GM12878 (cell line): ENCODE data around the gene PLXNA2. TPM values are rescaled to one million over a fixed set of nuclear protein-coding genes. Genes with fewer than 3 reads are reported as not detected.

Source experiments
- ATAC-seq: fragments of 200-7000 bp; cut with Tn5 transposase; 3 replicates; pipeline ENCODE4 v1.9.1; 2020; ENCODE audit warnings: mild to moderate bottlenecking, moderate library complexity
- BruUV-seq: library from RNA; stranded (reverse); fragments of 400-500 nt; replicated peaks from 2 replicates; lab custom pipeline; 2021; lab: Mats Ljungman, UMichigan
- CTCF ChIA-PET: fragments of 300-600 bp; sonication (Branson Sonifier 250); formaldehyde crosslinking; extraction: SDS; loops from one replicate; lab custom pipeline; 2021; ENCODE audit warnings: inconsistent platforms; lab: Yijun Ruan, JAX
- POLR2A ChIA-PET: fragments of 350-600 bp; formaldehyde crosslinking; extraction: SDS; loops from one replicate; lab custom pipeline; 2021; ENCODE audit warnings: inconsistent platforms; lab: Charles Lee
- RAD21 ChIA-PET: fragments of 300-600 bp; sonication (Branson Sonifier 250); formaldehyde crosslinking; loops from one replicate; lab custom pipeline; 2023; ENCODE audit warnings: antibody characterized with exemption; ENCODE audit not compliant: unreplicated experiment; lab: Charles Lee
- SMC1A ChIA-PET: fragments of 300-600 bp; sonication (Branson Sonifier 250); formaldehyde crosslinking; loops from one replicate; lab custom pipeline; 2023; ENCODE audit not compliant: unreplicated experiment, uncharacterized antibody; lab: Charles Lee
- DNase-seq: peaks from one replicate; pipeline ENCODE4 v3.0.0-alpha.2; 2011; ENCODE audit warnings: low read depth, low spot score
- FAIRE-seq: peaks from 3 replicates; lab custom pipeline; 2011; peaks lifted over from hg19 to GRCh38; lab: Jason Lieb, UNC
- H2AFZ ChIP-seq: 2 replicates; pipeline ENCODE4 v1.6.0; 2011; ENCODE audit warnings: low read depth, low read length, control low read depth; ENCODE audit not compliant: control insufficient read depth
- H3K27ac ChIP-seq: 2 replicates; pipeline ENCODE4 v1.5.1; 2011; ENCODE audit warnings: control low read depth; ENCODE audit not compliant: control insufficient read depth, insufficient read depth
- H3K27me3 ChIP-seq, 2 experiments: replicated peaks in 1 of 2; 2 replicates each; pipeline versions ENCODE4 v1.6.0 to v1.6.1; 2011; ENCODE audit warnings: low read length in 1 of 2; ENCODE audit not compliant: control insufficient read depth in 2 of 2, insufficient read depth in 2 of 2
- H3K36me3 ChIP-seq, 2 experiments: 2 replicates each; pipeline ENCODE4 v1.5.1; 2011; ENCODE audit warnings: low read length in 1 of 2; ENCODE audit not compliant: control insufficient read depth in 2 of 2, insufficient read depth in 2 of 2
- H3K4me1 ChIP-seq: 2 replicates; pipeline ENCODE4 v1.6.1; 2011; ENCODE audit warnings: mild to moderate bottlenecking, low read length, moderate library complexity, mixed read lengths; ENCODE audit not compliant: control insufficient read depth, insufficient read depth
- H3K4me2 ChIP-seq: 2 replicates; pipeline ENCODE4 v1.6.0; 2011; ENCODE audit warnings: control low read depth; ENCODE audit not compliant: control insufficient read depth, insufficient read depth
- H3K4me3 ChIP-seq: fragments of 200-600 bp; sonication (generic); 2 replicates; pipeline ENCODE4 v1.5.1; 2016
- H3K79me2 ChIP-seq: 2 replicates; pipeline ENCODE4 v1.6.0; 2011; ENCODE audit warnings: low read length; ENCODE audit not compliant: control insufficient read depth, insufficient read depth
- H3K9ac ChIP-seq: 2 replicates; pipeline ENCODE4 v1.8.0; 2011; ENCODE audit warnings: low read length, control low read depth, mixed read lengths; ENCODE audit not compliant: control insufficient read depth, insufficient read depth
- H3K9me3 ChIP-seq: replicated peaks from 3 replicates; pipeline ENCODE4 v1.5.1; 2011; ENCODE audit warnings: mild to moderate bottlenecking, low read length; ENCODE audit not compliant: control insufficient read depth, insufficient read depth
- H4K20me1 ChIP-seq: 2 replicates; pipeline ENCODE4 v1.6.0; 2011; ENCODE audit not compliant: control insufficient read depth, insufficient read depth
- BHLHE40 ChIP-seq, 2 experiments: fragments of 450-650 bp in 1 of 2; IDR thresholded peaks; 2 replicates each; pipeline ENCODE4 v1.6.1; 2011 to 2017; ENCODE audit warnings: low read depth in 2 of 2, borderline replicate concordance in 1 of 2, improper control_type of control experiment in 1 of 2, low read length in 1 of 2, mild to moderate bottlenecking in 1 of 2
- E4F1 ChIP-seq: fragments of 450-650 bp; IDR thresholded peaks from 2 replicates; pipeline ENCODE4 v1.6.1; 2018; ENCODE audit warnings: borderline replicate concordance, mild to moderate bottlenecking; ENCODE audit not compliant: partially characterized antibody
- KLF5 ChIP-seq: fragments of 450-650 bp; IDR thresholded peaks from 2 replicates; pipeline ENCODE4 v1.6.1; 2014; ENCODE audit warnings: mild to moderate bottlenecking; ENCODE audit not compliant: partially characterized antibody
- POLR2AphosphoS2 ChIP-seq: IDR thresholded peaks from 2 replicates; pipeline ENCODE4 v1.6.1; 2011; ENCODE audit warnings: low read depth, mild to moderate bottlenecking, low read length, improper control_type of control experiment, moderate library complexity
- ZSCAN29 ChIP-seq: fragments of 450-650 bp; IDR thresholded peaks from 2 replicates; pipeline ENCODE4 v1.6.1; 2017; ENCODE audit warnings: mild to moderate bottlenecking, moderate library complexity
- WGBS: methylation state at CpG from one replicate; pipeline ENCODE4 v1.1.6; 2016; ENCODE audit warnings: low lambda C conversion rate; ENCODE audit not compliant: insufficient replicate concordance, insufficient coverage; ENCODE audit errors: missing lambda C conversion rate; 5-methylcytosine and 5-hydroxymethylcytosine counted together
- in situ Hi-C: fragments of 300-500 bp; cut with MboI; formaldehyde crosslinking; loops from 9 replicates; pipeline ENCODE4 v1.14.3; 2018; ENCODE audit warnings: mixed read lengths
- intact Hi-C: fragments of 100-400 bp; cut with micrococcal nuclease; formaldehyde crosslinking; loops from one replicate; pipeline ENCODE4 v1.14.2; 2022; ENCODE audit not compliant: unreplicated experiment
- polyA plus RNA-seq, 11 experiments: library from polyadenylated mRNA; depleted of rRNA in 4 of 11; unstranded in 6 of 11; stranded (reverse) in 5 of 11; fragments of >200 nt; fragmentation: Nextera tagmentation in 4 of 11; fragmentation: Illumina TruSeq in 1 of 11; extraction: Ambion mirVana in 4 of 11; extraction: Trizol in 1 of 11; gene quantifications; 1 replicate in 1 of 11; 2 replicates in 10 of 11; pipeline versions ENCODE4 v1.2.1 to v1.2.3, GENCODE V29; 2011 to 2016; ENCODE audit warnings: inconsistent platforms in 2 of 11, missing spikeins in 2 of 11, low read depth in 1 of 11
- total RNA-seq, 4 experiments: library from RNA; depleted of rRNA in 3 of 4; stranded (reverse); fragments of >200 nt in 3 of 4; fragmentation: Illumina TruSeq in 1 of 4; extraction: Trizol in 1 of 4; gene quantifications; 2 replicates each; pipeline versions ENCODE4 v1.2.1 to v1.2.3, GENCODE V29; 2013 to 2021
- TF ChIP-seq, protein P1 (sequence below): fragments of 450-650 bp; formaldehyde crosslinking; IDR thresholded peaks from 2 replicates; pipeline ENCODE4 v1.4.0; 2022; ENCODE audit warnings: mild to moderate bottlenecking, moderate library complexity

PLXNA2 gene
- total and polyA plus RNA-seq, 10 of the 15 experiments (the other 5 are each of a cell fraction or from before 2014, with no cell fraction given): under 0.01 to 0.08 (median 0.07) TPM; not detected in 4

DNA sequence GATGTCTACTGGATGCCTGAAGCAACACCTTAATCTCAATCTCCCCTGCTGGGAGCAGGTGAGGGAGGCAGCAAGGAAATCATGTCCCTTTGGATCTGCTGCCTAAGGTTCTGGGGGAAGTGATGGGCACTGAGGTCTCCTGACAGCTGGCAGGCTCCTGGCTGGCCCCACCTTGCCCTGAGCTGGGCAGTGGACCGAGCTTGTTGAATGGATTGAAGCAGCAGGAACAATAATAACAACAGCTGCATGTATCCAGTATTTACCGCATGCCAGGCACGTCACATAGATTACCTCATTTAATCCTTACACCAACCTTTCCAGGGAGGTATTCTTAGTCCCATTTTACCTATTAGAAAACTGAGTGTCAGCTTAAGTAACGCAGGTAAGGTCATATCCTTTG, 133.9 kb downstream of the PLXNA2 start:
- ChIA-PET SMC1A (interaction anchor here (1.6 kb wide), 1 partner anchor 135 kb away, joined by 4 read pairs; no protein-coding TSS in a partner anchor), RAD21 (no interaction called here), POLR2A (no interaction called here), CTCF (interaction anchor here (0.7 to 1.7 kb wide), 5 partner anchors 17 to 112 kb away, joined by 3 to 4 read pairs (median 3); no protein-coding TSS in a partner anchor)
- H3K9me3 ChIP-seq: no peaks in the 10 kb centered on the region
- no peak for TF ChIP-seq KLF5
- TF ChIP-seq E4F1: no peak
- no peak for TF ChIP-seq POLR2AphosphoS2
- no peak for TF ChIP-seq BHLHE40 (IDR thresholded peaks at IDR 0.05; ENCODE audit: borderline replicate concordance in 1 of 2, low read depth in 2 of 2, low read length in 1 of 2)
- TF ChIP-seq ZSCAN29: no peak
- TF ChIP-seq, protein P1, sequence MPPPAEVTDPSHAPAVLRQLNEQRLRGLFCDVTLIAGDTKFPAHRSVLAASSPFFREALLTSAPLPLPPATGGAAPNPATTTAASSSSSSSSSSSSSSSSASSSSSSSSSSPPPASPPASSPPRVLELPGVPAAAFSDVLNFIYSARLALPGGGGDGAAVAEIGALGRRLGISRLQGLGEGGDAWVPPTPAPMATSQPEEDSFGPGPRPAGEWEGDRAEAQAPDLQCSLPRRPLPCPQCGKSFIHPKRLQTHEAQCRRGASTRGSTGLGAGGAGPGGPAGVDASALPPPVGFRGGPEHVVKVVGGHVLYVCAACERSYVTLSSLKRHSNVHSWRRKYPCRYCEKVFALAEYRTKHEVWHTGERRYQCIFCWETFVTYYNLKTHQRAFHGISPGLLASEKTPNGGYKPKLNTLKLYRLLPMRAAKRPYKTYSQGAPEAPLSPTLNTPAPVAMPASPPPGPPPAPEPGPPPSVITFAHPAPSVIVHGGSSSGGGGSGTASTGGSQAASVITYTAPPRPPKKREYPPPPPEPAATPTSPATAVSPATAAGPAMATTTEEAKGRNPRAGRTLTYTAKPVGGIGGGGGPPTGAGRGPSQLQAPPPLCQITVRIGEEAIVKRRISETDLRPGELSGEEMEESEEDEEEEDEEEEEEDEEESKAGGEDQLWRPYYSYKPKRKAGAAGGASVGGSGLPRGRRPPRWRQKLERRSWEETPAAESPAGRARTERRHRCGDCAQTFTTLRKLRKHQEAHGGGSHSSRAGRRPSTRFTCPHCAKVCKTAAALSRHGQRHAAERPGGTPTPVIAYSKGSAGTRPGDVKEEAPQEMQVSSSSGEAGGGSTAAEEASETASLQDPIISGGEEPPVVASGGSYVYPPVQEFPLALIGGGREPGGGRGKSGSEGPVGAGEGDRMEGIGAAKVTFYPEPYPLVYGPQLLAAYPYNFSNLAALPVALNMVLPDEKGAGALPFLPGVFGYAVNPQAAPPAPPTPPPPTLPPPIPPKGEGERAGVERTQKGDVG (CRISPR knock-in tag): no peak
- DNase-seq: no peak
- H3K4me2 ChIP-seq: no peak overlapping the region
- no TSS peak for BruUV-seq
- no peak for ATAC-seq
- intact Hi-C loops (no loop called here), in situ Hi-C loops (no loop called here)
- no peaks in the 10 kb centered on the region for H3K79me2 ChIP-seq
- no peak overlapping the region for H3K27ac ChIP-seq
- no peak overlapping the region for H3K9ac ChIP-seq
- no peaks in the 10 kb centered on the region for H4K20me1 ChIP-seq
- peaks cover 0 to 4% of the 10 kb centered on the region in 2 experiments; a peak in 3 of 4 replicates for H3K27me3 ChIP-seq
- no peak overlapping the region for H3K4me3 ChIP-seq
- 27% methylated on average over 4 of the region's 4 CpGs for WGBS
- no peaks in the 10 kb centered on the region for H3K4me1 ChIP-seq
- no peak overlapping the region for H2AFZ ChIP-seq
- no peak for FAIRE-seq
- H3K36me3 ChIP-seq: no peaks in the 10 kb centered on the region
